H1 (cell line): ENCODE measurements around the gene GSTA3. TPM values are rescaled to one million over a fixed set of nuclear protein-coding genes. Genes with fewer than 3 reads are reported as not detected.

Source experiments
- CREB1 ChIP-seq: IDR thresholded peaks from 2 replicates; pipeline ENCODE4 v1.6.1; 2012; ENCODE audit warnings: inconsistent platforms
- POLR2AphosphoS5 ChIP-seq: IDR thresholded peaks from 2 replicates; pipeline ENCODE4 v1.6.1; 2011; ENCODE audit warnings: low read depth, low read length
- SAP30 ChIP-seq: fragments of 300-600 bp; sonication (generic); IDR thresholded peaks from 2 replicates; pipeline ENCODE4 v1.7.1; 2012; ENCODE audit warnings: low read length, moderate library complexity, mild to moderate bottlenecking, inconsistent platforms; ENCODE audit not compliant: insufficient read depth, insufficient replicate concordance
- SP4 ChIP-seq: IDR thresholded peaks from 2 replicates; pipeline ENCODE4 v1.6.1; 2012; ENCODE audit warnings: low read length, inconsistent platforms
- polyA plus RNA-seq, 7 experiments: library from polyadenylated mRNA; depleted of rRNA in 3 of 7; stranded (reverse) in 5 of 7; unstranded in 2 of 7; fragments of >200 nt in 5 of 7; fragments of 200-250 nt in 2 of 7; gene quantifications; 1 replicate in 5 of 7; 2 replicates in 1 of 7; 4 replicates in 1 of 7; pipeline versions ENCODE4 v1.2.1 to v1.2.3, GENCODE V29; 2011 to 2013; ENCODE audit warnings: missing spikeins in 2 of 7, mixed read lengths in 2 of 7
- total RNA-seq: library from RNA; stranded (reverse); fragmentation: NEBNext Ultra II Directional; extraction: Animal tissue kit (Norgen Biotek cat#: 25700); gene quantifications from 2 replicates; pipeline ENCODE4 v1.2.1, GENCODE V29; 2021

The GSTA3 gene
- total and polyA plus RNA-seq, 2 of the 8 experiments (the other 6 are each of a cell fraction or from before 2014, with no cell fraction given), result not detected

DNA sequence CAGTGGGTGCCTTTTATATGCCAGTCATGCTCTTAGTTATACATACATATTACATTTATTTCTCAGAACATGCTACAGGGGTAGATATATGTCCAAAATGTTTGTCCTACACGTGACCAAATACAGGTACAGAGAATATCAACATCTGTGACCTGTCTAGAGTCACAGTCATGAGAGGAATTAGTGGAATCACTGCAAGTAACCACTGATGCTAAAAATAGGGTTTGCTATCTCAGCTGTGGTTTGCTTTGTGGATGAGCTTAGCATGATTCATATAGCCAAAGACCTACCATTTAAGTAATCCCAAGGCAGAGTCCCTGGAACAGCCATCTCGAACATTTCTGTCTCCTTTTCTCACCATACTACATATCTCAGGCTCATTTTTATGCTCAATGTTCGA, 32.3 kb downstream of the GSTA3 start (continued):
- TF ChIP-seq SP4 (no peak), CREB1 (no peak), SAP30 (no peak), POLR2AphosphoS5 (no peak)
